Measurements from ENCODE around the gene C11orf21. TPM values are rescaled to one million over a fixed set of nuclear protein-coding genes. Genes with fewer than 3 reads are reported as not detected.

C11orf21 gene
- total and polyA plus RNA-seq, 9 of the 15 experiments (the other 6 are each of a cell fraction or from before 2014, with no cell fraction given) = 0.10 to 2.6 (median 2.0) TPM

- Histone ChIP-seq H3K4me1 (replicated peaks in 1 of 2; ENCODE audit: control insufficient read depth in 2 of 2, insufficient read depth in 2 of 2, low read length in 2 of 2) (peaks cover 0 to 29% of the 10 kb centered on the region in 2 experiments; a peak in 1 of 5 replicates), H2AFZ (ENCODE audit: low read depth, low read length) (no peak overlapping the region), H3K9ac (ENCODE audit: insufficient read depth in 1 of 2, low read depth in 2 of 2, low read length in 2 of 2) (no peak overlapping the region), H3K27me3 (ENCODE audit: control insufficient read depth in 2 of 2, insufficient read depth in 2 of 2, low read length in 2 of 2) (peaks cover 25 to 57% of the 10 kb centered on the region in 2 experiments), H3K4me2 (ENCODE audit: insufficient read depth, low read length) (no peak overlapping the region), H3K9me3 (replicated peaks; ENCODE audit: control insufficient read depth, insufficient read depth, low read depth, low read length) (no peaks in the 10 kb centered on the region), H3K27ac (ENCODE audit: extremely low read depth, low read depth, low read length) (no peak overlapping the region), H4K20me1 (replicated peaks; ENCODE audit: control insufficient read depth, insufficient read depth, low read length) (peaks cover 12% of the 10 kb centered on the region; the same call in 1 of the 2 replicates), H3K4me3 (no peak overlapping the region), H3K9me1 (ENCODE audit: control insufficient read depth, insufficient read depth, low read length) (no peaks in the 10 kb centered on the region), H3K36me3 (ENCODE audit: control insufficient read depth, insufficient read depth, low read length) (no peaks in the 10 kb centered on the region), H3K79me2 (ENCODE audit: control insufficient read depth, insufficient read depth, low read length) (no peaks in the 10 kb centered on the region)
- POLR2A ChIA-PET = no interaction called here
- no peak for DNase-seq (ENCODE audit: extremely low read depth in 1 of 4, low spot score in 3 of 4)
- no TSS peak for BruUV-seq (replicated peaks)
- CTCF ChIA-PET (ENCODE audit: low intra/inter-chr PET ratio) = no interaction called here
- no peak for FAIRE-seq
- TF ChIP-seq SAFB (IDR thresholded peaks at IDR 0.05; ENCODE audit: borderline replicate concordance, low read depth, low read length) = no peak
- TF ChIP-seq, protein P1, sequence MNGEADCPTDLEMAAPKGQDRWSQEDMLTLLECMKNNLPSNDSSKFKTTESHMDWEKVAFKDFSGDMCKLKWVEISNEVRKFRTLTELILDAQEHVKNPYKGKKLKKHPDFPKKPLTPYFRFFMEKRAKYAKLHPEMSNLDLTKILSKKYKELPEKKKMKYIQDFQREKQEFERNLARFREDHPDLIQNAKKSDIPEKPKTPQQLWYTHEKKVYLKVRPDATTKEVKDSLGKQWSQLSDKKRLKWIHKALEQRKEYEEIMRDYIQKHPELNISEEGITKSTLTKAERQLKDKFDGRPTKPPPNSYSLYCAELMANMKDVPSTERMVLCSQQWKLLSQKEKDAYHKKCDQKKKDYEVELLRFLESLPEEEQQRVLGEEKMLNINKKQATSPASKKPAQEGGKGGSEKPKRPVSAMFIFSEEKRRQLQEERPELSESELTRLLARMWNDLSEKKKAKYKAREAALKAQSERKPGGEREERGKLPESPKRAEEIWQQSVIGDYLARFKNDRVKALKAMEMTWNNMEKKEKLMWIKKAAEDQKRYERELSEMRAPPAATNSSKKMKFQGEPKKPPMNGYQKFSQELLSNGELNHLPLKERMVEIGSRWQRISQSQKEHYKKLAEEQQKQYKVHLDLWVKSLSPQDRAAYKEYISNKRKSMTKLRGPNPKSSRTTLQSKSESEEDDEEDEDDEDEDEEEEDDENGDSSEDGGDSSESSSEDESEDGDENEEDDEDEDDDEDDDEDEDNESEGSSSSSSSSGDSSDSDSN (IDR thresholded peaks at IDR 0.05; ENCODE audit: borderline replicate concordance in 1 of 2, low read depth in 2 of 2, low read length in 2 of 2) = no peak
- TF ChIP-seq ZC3H11A (IDR thresholded peaks at IDR 0.05; ENCODE audit: low read depth, low read length) = no peak
- TF ChIP-seq CC2D1A (IDR thresholded peaks at IDR 0.05) = no peak
- no peak for TF ChIP-seq RFX1 (IDR thresholded peaks at IDR 0.05)
- no peak for TF ChIP-seq CAMTA2 (CRISPR knock-in tag; conservative IDR thresholded peaks at IDR 0.05)
- TF ChIP-seq RBM22 (IDR thresholded peaks at IDR 0.05; ENCODE audit: low read depth, low read length, poor library complexity, severe bottlenecking) = no peak
- WGBS (ENCODE audit: insufficient coverage, low coverage, missing lambda C conversion rate) = 22% methylated on average over 22 of the region's 31 CpGs
- intact Hi-C loops (cut with micrococcal nuclease) = no loop called here
- in situ Hi-C loops (cut with MboI) = no loop called here
- no peak for ATAC-seq
These were observed 44.6 kb downstream of the C11orf21 start for GRCh38 chr11:2256951-2257700.

Measured in K562 (cell line).